Stimulated activated naive CD4-positive, alpha-beta T cell (primary cell): ENCODE results near the gene SMIM41.

ENCODE experiments used
- DNase-seq, 6 experiments: peaks; one replicate each; lab custom pipeline; 2025; lab: John Stamatoyannopoulos, UW

The SMIM41 gene

GRCh38 chr12:52147367-52147963, 68.0 kb downstream of the SMIM41 start:
- no peak for DNase-seq

GRCh38 chr12:52147964-52148463, 68.5 kb downstream of the SMIM41 start:
- DNase-seq, result no peak

- DNase-seq, result no peak
These were observed 69.1 kb downstream of the SMIM41 start for GRCh38 chr12:52148464-52149181.

- no peak for DNase-seq
These were observed 69.7 kb downstream of the SMIM41 start for GRCh38 chr12:52149182-52149641.

DNA sequence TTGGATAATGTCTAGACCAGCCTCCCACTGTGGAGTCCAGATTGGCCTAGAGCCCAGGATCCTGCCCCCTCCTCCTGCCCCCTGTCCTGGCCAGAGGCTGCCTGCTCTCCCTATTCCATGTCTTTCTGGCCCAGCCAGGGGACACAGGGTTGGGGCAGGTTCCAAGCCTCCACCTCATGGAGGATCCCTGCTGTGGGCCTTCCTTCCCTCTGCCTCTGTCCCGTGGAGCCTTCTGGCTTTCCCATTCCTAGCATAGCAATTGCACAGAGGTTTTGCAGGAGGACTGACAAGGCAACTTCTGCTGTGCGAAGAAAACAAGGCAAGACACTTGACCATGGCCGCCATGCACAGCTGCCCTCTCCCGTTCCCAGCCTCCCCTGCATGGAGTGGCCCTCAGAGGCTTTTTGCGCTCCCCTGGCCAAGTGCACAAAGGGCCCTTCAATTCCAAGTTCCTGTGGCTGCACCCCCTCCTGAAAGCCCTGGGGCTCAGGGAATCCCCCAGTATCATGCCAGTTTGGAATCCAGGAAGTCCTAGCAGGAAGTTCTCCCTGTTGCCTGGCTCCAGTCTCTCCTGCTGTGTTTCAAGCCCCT, 70.2 kb downstream of the SMIM41 start:
- no peak for DNase-seq

- DNase-seq, result no peak
These were observed 71.8 kb downstream of the SMIM41 start for GRCh38 chr12:52151153-52151836.

- DNase-seq, result peak; percentile 35 to 76 (median 68)
These were observed 72.6 kb downstream of the SMIM41 start for GRCh38 chr12:52151837-52152783.

GRCh38 chr12:52152905-52153317, 73.4 kb downstream of the SMIM41 start:
- no peak for DNase-seq

DNA sequence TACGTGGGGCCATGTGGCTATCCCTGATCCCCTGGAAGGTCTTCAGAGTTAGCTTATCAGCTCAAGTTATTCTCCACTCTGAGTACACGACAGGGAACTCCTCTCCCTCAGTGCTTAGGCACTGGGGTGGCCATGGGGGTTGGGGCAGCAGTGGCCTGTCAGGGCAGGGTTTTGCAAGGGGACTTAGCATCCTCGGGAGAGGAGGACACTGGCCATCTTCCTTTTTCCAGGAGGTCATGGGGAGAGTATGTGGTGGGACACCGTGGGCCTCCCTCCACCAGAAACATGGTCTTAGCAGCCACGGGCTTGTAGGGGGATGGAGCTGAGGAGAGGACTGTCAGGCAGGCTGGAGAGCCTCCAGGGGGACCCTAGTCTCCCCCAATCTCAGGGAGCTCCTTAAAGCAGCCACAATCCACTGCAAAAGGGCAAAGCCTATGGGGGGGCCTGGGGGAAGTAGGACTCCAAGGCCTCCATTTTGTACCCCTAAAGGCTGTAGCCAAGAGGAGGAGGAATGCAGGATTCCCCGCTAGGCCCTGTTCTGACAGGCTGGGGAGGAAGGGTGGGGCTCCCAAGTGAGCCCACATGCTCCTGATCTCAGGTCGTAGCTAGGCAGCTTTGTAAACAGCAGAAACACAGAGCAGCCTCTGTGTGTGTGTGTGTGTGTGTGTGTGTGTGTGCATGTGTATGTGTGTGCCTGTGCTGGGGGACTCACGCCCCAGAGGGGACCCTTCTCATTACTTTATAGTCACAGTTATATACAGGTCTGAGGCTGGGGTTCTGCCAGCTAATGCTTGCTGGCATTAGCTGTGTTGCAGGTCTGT, 75.8 kb downstream of the SMIM41 start:
- peak; percentile 21 to 78 (median 60) for DNase-seq

DNA sequence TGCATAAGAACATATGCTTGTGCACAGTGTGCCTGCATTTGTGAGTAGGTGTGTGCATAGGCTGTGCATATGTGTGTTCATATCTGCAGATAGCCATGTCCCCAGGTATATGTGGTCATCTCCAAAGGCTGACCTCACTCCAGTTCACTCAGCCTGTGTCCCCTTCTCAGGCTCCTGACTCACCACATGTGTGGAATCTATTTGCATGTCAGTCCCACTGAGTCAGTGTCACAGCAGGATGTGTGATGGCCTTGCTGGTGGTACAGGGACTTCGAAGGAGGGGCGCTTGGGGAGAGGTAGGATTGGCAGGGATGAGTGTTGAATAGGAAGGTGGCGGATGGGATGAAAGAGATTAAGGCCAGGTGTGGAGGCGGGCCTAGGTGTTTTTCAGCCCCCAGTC, 76.8 kb downstream of the SMIM41 start:
- DNase-seq, result no peak

DNA sequence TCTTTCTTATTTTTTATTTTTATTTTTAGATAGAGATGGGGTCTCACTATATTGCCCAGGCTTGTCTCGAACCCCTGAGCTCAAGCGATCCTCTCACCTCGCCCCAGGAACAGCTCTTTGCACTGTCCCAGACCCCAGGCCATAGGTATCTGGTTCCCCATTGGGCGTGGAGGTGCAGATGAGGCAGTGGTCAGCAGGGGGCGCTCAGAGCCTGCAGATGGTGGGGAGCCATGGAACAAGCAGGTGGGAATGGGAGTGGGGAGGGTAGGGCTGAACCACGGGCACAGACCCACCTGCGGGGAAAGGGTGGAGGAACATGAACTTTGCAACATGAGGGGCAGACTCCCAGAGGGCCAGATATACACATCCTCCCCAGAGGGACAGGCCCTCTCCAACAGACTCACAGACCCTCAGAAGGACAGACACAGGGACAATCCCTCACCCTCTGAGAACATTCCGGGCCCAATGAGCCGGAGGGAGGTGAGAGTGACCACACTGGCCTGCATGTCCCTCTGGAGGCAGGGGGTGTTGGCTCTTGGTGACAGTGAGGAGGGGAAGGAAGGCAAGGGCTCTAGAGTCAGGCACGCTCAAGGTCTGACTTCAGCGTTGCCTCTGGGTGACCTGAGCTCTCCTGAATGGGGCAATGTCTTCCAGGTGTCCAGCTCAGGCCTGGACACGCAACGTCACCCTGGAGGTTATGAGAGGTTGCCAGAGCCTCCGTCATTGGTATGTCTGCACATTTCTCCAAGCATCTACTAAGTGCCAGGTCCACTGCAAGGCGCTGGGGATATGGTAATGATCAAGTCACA, 77.5 kb downstream of the SMIM41 start:
- peak; percentile 12 to 72 (median 56) for DNase-seq

GRCh38 chr12:52157566-52158150, 78.2 kb downstream of the SMIM41 start:
- DNase-seq, result no peak
